Tibial artery (tissue), 4 donors: ENCODE data around the gene TMEM238L.

ENCODE experiments used
- DNase-seq, 2 donors: peaks; one replicate each; pipeline ENCODE4 v3.0.0-alpha.2; 2019
- H3K27ac ChIP-seq, 2 donors: fragments of 200-600 bp; sonication (generic) in 1 of 2; 1 replicate in 1 of 2; 2 replicates in 1 of 2; pipeline ENCODE4 v1.5.1; 2018 to 2019; ENCODE audit warnings: mild to moderate bottlenecking in 1 of 2
- H3K27me3 ChIP-seq, 2 donors: fragments of 200-600 bp; sonication (generic) in 1 of 2; one replicate each; pipeline versions ENCODE4 v1.5.1 to v1.6.0; 2016 to 2019
- H3K36me3 ChIP-seq, 3 donors: fragments of 200-600 bp; sonication (generic) in 2 of 3; one replicate each; pipeline ENCODE4 v1.5.1; 2016 to 2019; ENCODE audit warnings: mild to moderate bottlenecking in 2 of 3
- H3K4me1 ChIP-seq, 4 donors: fragments of 200-600 bp; sonication (generic) in 2 of 4; 1 replicate in 3 of 4; 2 replicates in 1 of 4; pipeline ENCODE4 v1.5.1; 2016 to 2019
- H3K4me3 ChIP-seq, 2 donors: fragments of 200-600 bp; sonication (generic) in 1 of 2; 1 replicate in 1 of 2; 2 replicates in 1 of 2; pipeline ENCODE4 v1.5.1; 2018 to 2019; ENCODE audit warnings: mild to moderate bottlenecking in 2 of 2
- H3K9me3 ChIP-seq, 3 donors: fragments of 200-600 bp; sonication (generic) in 1 of 3; one replicate each; pipeline ENCODE4 v1.5.1; 2016 to 2019
- intact Hi-C: fragments of 100-400 bp; cut with DNase I; formaldehyde crosslinking; loops from one replicate; pipeline ENCODE4 v1.15.0; 2023; ENCODE audit warnings: low total_unique reads
- TF ChIP-seq, protein P1 (sequence below), 2 experiments: fragments of 200-600 bp in 1 of 2; fragments of 450-650 bp in 1 of 2; IDR thresholded peaks; one replicate each; pipeline ENCODE4 v1.5.1; 2017 to 2019; ENCODE audit warnings: antibody characterized with exemption in 2 of 2, mild to moderate bottlenecking in 1 of 2, moderate library complexity in 1 of 2

TMEM238L gene

DNA sequence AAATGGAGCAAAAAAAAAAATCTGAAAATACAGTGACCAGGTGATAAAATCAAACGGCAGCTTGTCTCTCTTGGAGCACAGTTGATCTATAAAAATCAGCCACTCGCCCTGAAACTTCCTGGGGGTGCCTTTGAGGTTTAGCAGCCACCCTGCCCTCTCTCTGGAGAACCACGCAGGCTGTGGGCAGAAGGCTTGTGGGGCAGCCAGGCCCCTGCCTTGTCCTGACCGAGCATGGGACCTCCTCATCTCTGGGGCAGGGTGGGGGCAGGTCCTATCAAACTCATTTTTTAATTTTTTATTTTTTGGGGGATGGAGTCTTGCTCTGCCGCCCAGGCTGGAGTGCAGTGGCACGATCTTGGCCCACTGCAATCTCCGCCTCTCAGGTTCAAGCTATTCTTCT, 5.0 kb downstream of the TMEM238L start:
- no peaks in the 10 kb centered on the region for H3K27me3 ChIP-seq
- TF ChIP-seq, protein P1, sequence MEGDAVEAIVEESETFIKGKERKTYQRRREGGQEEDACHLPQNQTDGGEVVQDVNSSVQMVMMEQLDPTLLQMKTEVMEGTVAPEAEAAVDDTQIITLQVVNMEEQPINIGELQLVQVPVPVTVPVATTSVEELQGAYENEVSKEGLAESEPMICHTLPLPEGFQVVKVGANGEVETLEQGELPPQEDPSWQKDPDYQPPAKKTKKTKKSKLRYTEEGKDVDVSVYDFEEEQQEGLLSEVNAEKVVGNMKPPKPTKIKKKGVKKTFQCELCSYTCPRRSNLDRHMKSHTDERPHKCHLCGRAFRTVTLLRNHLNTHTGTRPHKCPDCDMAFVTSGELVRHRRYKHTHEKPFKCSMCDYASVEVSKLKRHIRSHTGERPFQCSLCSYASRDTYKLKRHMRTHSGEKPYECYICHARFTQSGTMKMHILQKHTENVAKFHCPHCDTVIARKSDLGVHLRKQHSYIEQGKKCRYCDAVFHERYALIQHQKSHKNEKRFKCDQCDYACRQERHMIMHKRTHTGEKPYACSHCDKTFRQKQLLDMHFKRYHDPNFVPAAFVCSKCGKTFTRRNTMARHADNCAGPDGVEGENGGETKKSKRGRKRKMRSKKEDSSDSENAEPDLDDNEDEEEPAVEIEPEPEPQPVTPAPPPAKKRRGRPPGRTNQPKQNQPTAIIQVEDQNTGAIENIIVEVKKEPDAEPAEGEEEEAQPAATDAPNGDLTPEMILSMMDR (IDR thresholded peaks at IDR 0.05) = no peak
- no peak overlapping the region for H3K4me3 ChIP-seq
- no peaks in the 10 kb centered on the region for H3K9me3 ChIP-seq
- H3K27ac ChIP-seq = no peak overlapping the region
- intact Hi-C loops = no loop called here
- no peak for DNase-seq
- H3K36me3 ChIP-seq = no peaks in the 10 kb centered on the region
- H3K4me1 ChIP-seq = peaks cover 0 to 16% (median 5%) of the 10 kb centered on the region in 4 donors

DNA sequence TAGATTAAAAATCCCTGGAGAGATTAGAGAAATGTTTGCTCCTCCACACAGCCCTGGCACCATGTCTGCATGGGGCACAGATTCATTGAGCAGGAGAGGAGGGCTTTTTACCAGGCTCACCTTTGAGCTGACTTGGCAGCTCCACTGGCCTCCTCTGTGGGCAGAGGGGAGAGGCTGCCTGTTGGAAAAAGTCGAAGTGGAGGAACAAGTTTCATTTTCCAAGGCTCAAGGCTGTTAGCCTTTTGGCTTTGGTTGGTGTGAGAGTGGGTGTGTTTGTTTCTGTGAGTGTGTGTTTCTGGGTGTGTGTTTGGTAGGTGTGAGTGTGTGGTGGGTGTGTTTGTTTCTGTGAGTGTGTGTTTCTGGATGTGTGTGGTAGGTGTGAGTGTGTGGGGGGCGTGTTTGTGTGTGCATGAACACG, 5.6 kb downstream of the TMEM238L start:
- TF ChIP-seq, protein P1 (IDR thresholded peaks at IDR 0.05) = no peak
- H3K36me3 ChIP-seq = no peaks in the 10 kb centered on the region
- intact Hi-C loops = no loop called here
- H3K9me3 ChIP-seq = no peaks in the 10 kb centered on the region
- H3K4me1 ChIP-seq = peaks cover 0 to 16% (median 5%) of the 10 kb centered on the region in 4 donors
- DNase-seq = no peak
- no peak overlapping the region for H3K4me3 ChIP-seq
- no peaks in the 10 kb centered on the region for H3K27me3 ChIP-seq
- H3K27ac ChIP-seq = no peak overlapping the region

DNA sequence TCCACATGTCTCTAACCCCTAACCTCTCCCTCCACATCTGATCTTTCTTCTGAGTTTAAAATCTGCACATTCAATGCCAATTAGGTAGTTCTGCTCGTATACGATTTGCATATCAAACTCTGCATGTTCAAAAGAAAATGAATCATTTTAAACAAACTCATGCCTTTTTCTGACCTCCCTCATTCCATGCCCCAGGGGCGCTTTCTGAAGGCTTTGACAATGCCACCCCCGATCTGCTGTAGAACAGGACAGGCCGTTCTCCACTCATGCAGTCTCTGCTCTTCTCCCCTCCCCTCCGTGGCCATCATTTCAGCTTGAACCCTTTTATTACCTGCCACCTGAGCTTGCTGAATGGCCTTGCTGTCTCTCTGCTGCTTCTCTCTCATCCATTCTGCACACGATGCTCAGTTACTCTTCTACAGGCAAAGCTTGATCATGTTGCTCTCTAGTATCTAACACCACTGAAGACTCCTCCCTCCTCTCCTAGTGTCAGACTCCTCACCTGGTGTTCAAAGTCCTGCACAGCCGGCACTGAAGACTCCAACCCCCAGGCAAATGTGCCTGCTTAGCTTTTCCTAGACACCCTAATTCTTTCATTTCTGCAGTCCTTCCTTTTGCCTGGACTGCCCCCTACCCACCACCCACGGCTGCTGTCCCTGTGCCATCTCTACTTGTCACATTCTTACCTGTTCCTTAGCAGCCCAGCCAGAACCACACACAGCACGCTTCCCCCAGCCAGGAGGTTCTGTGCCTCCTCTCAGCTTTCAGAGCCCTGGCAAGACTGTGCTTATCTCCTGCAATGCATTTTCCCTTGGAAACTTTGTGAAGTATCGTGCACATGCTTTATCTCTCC, 6.2 kb downstream of the TMEM238L start:
- TF ChIP-seq, protein P1 (IDR thresholded peaks at IDR 0.05) = no peak
- H3K36me3 ChIP-seq = no peaks in the 10 kb centered on the region
- no peak overlapping the region for H3K27ac ChIP-seq
- H3K9me3 ChIP-seq = no peaks in the 10 kb centered on the region
- H3K27me3 ChIP-seq = no peaks in the 10 kb centered on the region
- H3K4me3 ChIP-seq = no peak overlapping the region
- no peak for DNase-seq
- intact Hi-C loops = no loop called here
- H3K4me1 ChIP-seq = peaks cover 0 to 16% (median 5%) of the 10 kb centered on the region in 4 donors

DNA sequence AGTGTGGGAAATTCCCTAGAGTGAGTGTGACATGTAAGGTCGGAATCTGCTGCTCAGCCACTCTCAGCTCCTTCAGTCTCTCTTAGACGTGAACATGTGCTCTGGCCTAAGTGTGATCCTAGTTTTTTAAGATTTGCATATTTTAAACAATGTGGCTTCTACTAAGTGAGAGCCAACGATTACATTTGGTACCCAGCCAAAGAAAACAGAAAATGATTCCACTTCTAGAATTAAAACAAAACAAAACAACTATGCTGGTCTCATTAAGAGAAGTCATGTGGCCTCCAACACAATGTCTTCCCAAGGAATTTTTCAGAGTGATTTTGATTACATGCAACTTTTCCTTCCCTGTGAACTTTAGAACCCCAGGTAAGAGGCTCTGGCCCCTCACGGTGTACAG, 10.1 kb downstream of the TMEM238L start:
- no peaks in the 10 kb centered on the region for H3K36me3 ChIP-seq
- no peaks in the 10 kb centered on the region for H3K9me3 ChIP-seq
- DNase-seq = no peak
- TF ChIP-seq, protein P1 (IDR thresholded peaks at IDR 0.05) = no peak
- H3K27me3 ChIP-seq = no peaks in the 10 kb centered on the region
- H3K4me3 ChIP-seq = no peak overlapping the region
- H3K4me1 ChIP-seq = peaks cover 0 to 27% (median 5%) of the 10 kb centered on the region in 4 donors
- H3K27ac ChIP-seq = no peak overlapping the region
- intact Hi-C loops = no loop called here

DNA sequence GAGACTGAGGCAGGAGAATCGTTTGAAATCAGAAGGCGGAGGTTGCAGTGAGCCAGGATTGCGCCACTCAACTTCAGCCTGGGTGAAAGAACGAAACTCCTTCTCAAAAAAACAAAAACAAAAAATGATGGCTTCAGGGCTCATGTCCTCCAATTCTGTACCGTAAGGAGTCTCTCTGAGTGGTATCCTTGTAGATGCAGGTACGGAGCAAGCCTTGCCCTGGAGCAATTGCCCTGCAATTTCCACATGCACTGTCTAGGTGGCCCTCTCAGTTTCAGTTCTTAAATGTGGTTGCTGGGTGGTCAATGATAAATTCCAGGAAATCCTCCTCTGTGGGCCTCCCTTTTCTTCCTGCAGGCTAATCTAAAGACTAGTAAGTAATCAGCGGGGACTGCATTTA, 10.6 kb downstream of the TMEM238L start:
- TF ChIP-seq, protein P1 (IDR thresholded peaks at IDR 0.05) = no peak
- intact Hi-C loops = no loop called here
- peaks cover 0 to 26% (median 4%) of the 10 kb centered on the region in 4 donors for H3K4me1 ChIP-seq

More for the DNA sequence above, 10.6 kb downstream of the TMEM238L start:
- Histone ChIP-seq H3K36me3 (no peaks in the 10 kb centered on the region), H3K9me3 (no peaks in the 10 kb centered on the region), H3K27ac (no peak overlapping the region), H3K4me3 (no peak overlapping the region), H3K27me3 (no peaks in the 10 kb centered on the region)
- DNase-seq = no peak
